Peyer's patch (tissue), 4 donors: Measurements from ENCODE around the gene USP22.

Experiments
- CTCF ChIP-seq, 6 experiments: fragments of 450-650 bp in 4 of 6; fragments of 200-600 bp in 2 of 6; sonication (generic) in 1 of 6; IDR thresholded peaks; one replicate each; pipeline ENCODE4 v1.5.1; 2017 to 2019; ENCODE audit warnings: antibody characterized with exemption in 6 of 6, mild to moderate bottlenecking in 3 of 6, moderate library complexity in 1 of 6
- POLR2A ChIP-seq, 2 donors: fragments of 450-650 bp; IDR thresholded peaks; one replicate each; pipeline ENCODE4 v1.5.1; 2017; ENCODE audit warnings: antibody characterized with exemption in 2 of 2, mild to moderate bottlenecking in 2 of 2, moderate library complexity in 2 of 2

- TF ChIP-seq CTCF (IDR thresholded peaks at IDR 0.05), result no peak
- no peak for TF ChIP-seq POLR2A (IDR thresholded peaks at IDR 0.05)
Measured at GRCh38 chr17:21037117-21037803, 5.6 kb downstream of the USP22 start.
